ENCODE data around the gene VPS54. TPM values are rescaled to one million over a fixed set of nuclear protein-coding genes. Genes with fewer than 3 reads are reported as not detected.
"Not testable (repeated sequence)": the region's sequence is repeated elsewhere in the genome, so short reads cannot be mapped to it uniquely, and the experiment has no call there.

The VPS54 gene
- total RNA-seq, 1 experiment from 2014 or later, result 19.9 TPM

- Histone ChIP-seq H3K36me3 (replicated peaks; ENCODE audit: control insufficient read depth, insufficient read depth, low read length) (peaks cover 33% of the 10 kb centered on the region), H3K4me3 (ENCODE audit: insufficient read depth, low read depth, low read length) (no peak overlapping the region), H3K27me3 (ENCODE audit: control insufficient read depth, insufficient read depth, low read length) (no peaks in the 10 kb centered on the region)
- DNase-seq, result no peak
Measured at GRCh38 chr2:63865159-63865799, 153.9 kb downstream of the VPS54 start.

DNA sequence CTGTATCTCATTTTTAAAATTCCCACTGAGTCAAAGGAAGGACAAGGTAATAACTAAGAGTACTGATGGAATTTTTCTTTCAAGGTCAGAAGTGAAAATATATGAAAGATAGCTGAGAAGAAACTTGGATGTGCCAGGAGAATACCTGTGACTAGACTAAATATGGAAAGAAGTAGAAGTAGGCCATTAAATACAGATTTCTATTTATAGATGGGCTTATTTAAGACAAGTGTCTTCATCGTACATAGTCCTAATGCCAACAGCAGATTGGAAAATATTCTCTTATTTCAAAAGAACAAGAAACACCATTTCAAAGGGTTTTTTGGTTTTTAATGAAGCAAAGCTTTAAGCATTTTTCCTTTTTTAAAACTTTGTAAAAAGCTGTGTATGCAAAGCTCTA is 155.5 kb downstream of the VPS54 start:
- Histone ChIP-seq H3K27me3 (ENCODE audit: control insufficient read depth, insufficient read depth, low read length) (no peaks in the 10 kb centered on the region), H3K4me3 (ENCODE audit: insufficient read depth, low read depth, low read length) (no peak overlapping the region), H3K36me3 (replicated peaks; ENCODE audit: control insufficient read depth, insufficient read depth, low read length) (peaks cover 46% of the 10 kb centered on the region)
- DNase-seq, result no peak

DNA sequence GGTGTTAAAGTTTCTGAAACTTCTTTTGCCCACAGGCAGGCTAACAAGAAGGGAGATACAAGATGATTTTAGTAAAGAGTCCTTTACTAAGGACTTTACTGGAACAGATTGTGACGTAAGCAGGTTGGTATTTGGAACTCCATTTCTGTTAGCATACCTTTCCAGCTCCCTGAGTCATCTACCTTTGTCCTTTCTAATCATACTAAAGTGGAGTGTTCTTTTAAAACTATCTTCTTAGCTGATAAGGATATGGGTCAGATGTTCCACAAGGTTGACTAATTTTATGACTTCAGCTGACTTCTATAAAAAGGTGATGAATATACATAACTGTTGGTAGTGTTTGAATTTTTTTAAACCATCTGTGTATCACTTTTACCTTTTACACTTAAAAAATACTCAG is 156.4 kb downstream of the VPS54 start:
- H3K27me3 ChIP-seq (ENCODE audit: control insufficient read depth, insufficient read depth, low read length), result no peaks in the 10 kb centered on the region
- no peak for DNase-seq
- H3K4me3 ChIP-seq (ENCODE audit: insufficient read depth, low read depth, low read length), result no peak overlapping the region
- peaks cover 50% of the 10 kb centered on the region for H3K36me3 ChIP-seq (replicated peaks; ENCODE audit: control insufficient read depth, insufficient read depth, low read length)

DNA sequence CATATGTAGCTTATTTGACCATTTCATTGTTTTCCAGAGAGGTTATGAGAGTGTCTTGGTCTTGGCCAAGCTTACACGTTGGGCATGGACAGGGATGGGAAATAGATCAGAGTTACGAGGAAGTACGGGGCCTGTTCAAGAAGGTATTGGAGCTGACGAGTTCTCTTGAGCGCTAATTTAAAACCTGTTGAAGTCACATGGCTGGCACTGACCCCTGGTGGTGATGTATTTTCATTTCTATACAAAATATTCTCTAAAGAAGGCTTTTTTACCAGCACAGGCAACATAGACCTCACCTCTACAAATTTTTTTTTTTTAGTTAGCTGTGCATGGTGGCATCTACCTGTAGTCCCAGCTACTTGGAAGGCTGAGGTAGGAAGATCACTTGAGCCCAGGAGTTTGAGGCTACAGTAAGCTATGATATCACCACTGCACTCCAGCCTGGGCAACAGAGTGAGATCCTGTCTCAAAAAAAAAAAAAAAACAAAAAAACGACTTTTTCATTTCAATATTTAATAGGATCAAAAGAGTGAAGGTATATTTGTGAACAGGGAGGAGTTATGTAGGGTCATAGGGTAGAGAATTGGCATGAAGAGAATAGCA is 157.9 kb downstream of the VPS54 start:
- Histone ChIP-seq H3K27me3 (ENCODE audit: control insufficient read depth, insufficient read depth, low read length) (no peaks in the 10 kb centered on the region), H3K36me3 (replicated peaks; ENCODE audit: control insufficient read depth, insufficient read depth, low read length) (peaks cover 57% of the 10 kb centered on the region), H3K4me3 (ENCODE audit: insufficient read depth, low read depth, low read length) (no peak overlapping the region)
- DNase-seq, result no peak

GRCh38 chr2:63858291-63858690 is 160.9 kb downstream of the VPS54 start:
- Histone ChIP-seq H3K4me3 (ENCODE audit: insufficient read depth, low read depth, low read length) (no peak overlapping the region), H3K36me3 (replicated peaks; ENCODE audit: control insufficient read depth, insufficient read depth, low read length) (peaks cover 46% of the 10 kb centered on the region), H3K27me3 (ENCODE audit: control insufficient read depth, insufficient read depth, low read length) (no peaks in the 10 kb centered on the region)
- DNase-seq, result no peak

- DNase-seq, result no peak
- Histone ChIP-seq H3K4me3 (ENCODE audit: insufficient read depth, low read depth, low read length) (no peak overlapping the region), H3K27me3 (ENCODE audit: control insufficient read depth, insufficient read depth, low read length) (no peaks in the 10 kb centered on the region), H3K36me3 (replicated peaks; ENCODE audit: control insufficient read depth, insufficient read depth, low read length) (peaks cover 34% of the 10 kb centered on the region)
Measured at GRCh38 chr2:63856303-63856603, 163.0 kb downstream of the VPS54 start.

DNA sequence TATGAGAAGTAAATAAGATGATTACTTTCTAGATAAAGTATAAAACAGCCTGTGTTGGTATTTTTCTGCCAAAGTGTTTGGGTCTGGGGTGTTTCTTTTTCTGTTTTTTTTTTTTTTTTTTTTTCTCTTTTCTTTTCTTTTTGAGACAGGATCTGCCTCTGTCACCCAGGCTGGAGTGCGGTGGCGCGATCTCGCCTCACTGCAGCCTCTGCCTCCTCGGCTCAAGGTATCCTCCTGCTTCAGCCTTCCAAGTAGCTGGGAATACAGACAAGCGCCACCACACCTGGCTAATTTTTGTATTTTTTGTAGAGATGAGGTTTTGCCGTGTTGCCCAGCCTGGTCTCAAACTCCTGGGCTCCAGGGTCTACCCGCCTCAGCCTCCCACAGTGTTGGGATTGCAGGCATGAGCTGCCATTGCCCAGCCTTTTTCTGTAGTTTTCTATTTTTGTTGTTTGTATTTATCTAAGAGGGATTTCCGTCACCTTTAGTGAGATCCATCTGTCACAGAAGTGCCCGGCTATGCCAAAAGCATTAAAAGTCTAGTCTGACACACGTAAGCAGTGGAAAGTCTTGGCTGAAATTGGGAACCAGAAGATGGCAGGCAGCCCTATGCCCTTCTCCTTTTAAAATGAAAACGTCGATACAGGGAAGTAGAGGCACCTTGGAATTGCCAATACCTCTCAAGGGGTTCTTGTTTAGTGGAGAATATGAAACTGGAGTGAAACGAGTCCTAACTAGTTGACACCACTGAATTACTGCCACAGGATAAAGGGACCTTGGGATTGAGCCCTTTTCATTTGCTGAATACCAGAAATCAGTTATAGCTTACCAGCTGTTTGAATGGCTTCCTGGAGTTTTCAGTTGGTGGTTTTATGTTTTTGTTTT is 163.6 kb downstream of the VPS54 start:
- no peak for DNase-seq
- no peak overlapping the region for H3K4me3 ChIP-seq (ENCODE audit: insufficient read depth, low read depth, low read length)
- no peaks in the 10 kb centered on the region for H3K27me3 ChIP-seq (ENCODE audit: control insufficient read depth, insufficient read depth, low read length)
- H3K36me3 ChIP-seq (replicated peaks; ENCODE audit: control insufficient read depth, insufficient read depth, low read length), result peaks cover 32% of the 10 kb centered on the region

GRCh38 chr2:63853527-63854310 is 165.5 kb downstream of the VPS54 start:
- Histone ChIP-seq H3K36me3 (replicated peaks; ENCODE audit: control insufficient read depth, insufficient read depth, low read length) (peaks cover 19% of the 10 kb centered on the region), H3K27me3 (ENCODE audit: control insufficient read depth, insufficient read depth, low read length) (no peaks in the 10 kb centered on the region), H3K4me3 (ENCODE audit: insufficient read depth, low read depth, low read length) (no peak overlapping the region)
- no peak for DNase-seq

DNA sequence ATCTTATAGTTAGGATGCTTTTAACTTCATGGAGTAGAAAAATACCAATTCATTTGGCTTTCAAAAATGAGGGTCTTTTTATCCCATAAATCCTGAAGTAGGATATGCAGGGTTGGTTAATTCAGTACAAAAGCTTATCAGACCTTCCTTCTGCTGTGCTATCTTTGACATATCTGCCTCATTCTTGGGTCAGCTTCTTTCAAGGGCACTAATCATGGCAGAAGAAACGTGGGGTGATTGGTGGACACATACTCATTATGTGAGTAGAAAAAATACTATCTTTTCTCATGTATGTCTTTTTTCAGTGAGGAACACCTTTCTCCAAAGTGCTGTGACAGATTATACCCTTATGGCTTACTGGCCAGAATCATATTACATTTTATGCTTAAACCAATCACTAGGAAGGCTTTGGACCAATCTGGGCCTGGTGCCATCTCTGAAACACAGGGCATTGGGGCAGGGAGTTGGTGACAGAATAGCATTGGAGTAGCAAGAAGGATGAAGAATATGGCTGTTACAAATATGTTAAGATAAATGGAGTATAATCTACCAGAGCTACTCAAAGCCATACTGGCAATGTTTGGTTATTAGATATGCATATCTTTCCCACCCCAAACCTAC is 167.4 kb downstream of the VPS54 start:
- Histone ChIP-seq H3K4me3 (ENCODE audit: insufficient read depth, low read depth, low read length) (no peak overlapping the region), H3K27me3 (ENCODE audit: control insufficient read depth, insufficient read depth, low read length) (no peaks in the 10 kb centered on the region), H3K36me3 (replicated peaks; ENCODE audit: control insufficient read depth, insufficient read depth, low read length) (peaks cover 8% of the 10 kb centered on the region)
- no peak for DNase-seq

DNA sequence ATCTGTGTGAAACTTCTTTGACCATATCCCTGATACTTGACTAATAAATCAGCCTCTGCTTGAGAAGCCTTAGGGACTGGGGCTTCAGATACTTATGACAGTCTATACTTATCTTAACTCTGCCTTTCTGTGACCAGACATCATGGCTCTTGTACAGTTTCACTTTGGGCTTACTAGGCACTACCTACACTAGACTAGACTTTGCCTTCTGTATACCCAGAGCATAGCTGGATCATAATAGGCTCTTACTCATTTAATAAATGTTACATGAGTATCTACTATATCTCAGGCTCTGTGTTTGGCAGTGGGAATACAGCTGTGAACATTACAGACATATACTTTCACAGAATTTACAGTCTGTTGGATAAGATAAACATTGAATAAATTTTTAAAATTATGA is 168.6 kb downstream of the VPS54 start:
- DNase-seq, result no peak
- H3K27me3 ChIP-seq (ENCODE audit: control insufficient read depth, insufficient read depth, low read length), result no peaks in the 10 kb centered on the region
- H3K36me3 ChIP-seq (replicated peaks; ENCODE audit: control insufficient read depth, insufficient read depth, low read length), result no peaks in the 10 kb centered on the region
- H3K4me3 ChIP-seq (ENCODE audit: insufficient read depth, low read depth, low read length), result no peak overlapping the region

DNA sequence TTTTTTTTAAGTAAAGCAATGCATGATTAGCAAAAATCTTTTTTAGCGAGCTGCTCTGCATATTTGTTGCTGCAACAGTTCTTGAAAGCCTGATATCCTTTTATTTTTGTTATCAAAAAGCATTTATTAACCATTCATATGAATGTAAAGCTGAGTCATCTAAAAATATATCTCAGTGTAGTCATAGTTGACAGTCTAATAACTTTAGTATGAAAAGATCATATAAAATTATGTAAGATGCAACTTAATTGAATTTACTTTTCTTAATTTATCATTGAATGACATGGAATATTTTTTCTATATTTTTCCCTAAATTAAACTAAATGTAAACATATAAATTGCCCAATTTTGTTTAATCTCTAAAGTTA is 169.0 kb downstream of the VPS54 start:
- Histone ChIP-seq H3K36me3 (replicated peaks; ENCODE audit: control insufficient read depth, insufficient read depth, low read length) (no peaks in the 10 kb centered on the region), H3K4me3 (ENCODE audit: insufficient read depth, low read depth, low read length) (no peak overlapping the region), H3K27me3 (ENCODE audit: control insufficient read depth, insufficient read depth, low read length) (no peaks in the 10 kb centered on the region)
- DNase-seq, result no peak

DNA sequence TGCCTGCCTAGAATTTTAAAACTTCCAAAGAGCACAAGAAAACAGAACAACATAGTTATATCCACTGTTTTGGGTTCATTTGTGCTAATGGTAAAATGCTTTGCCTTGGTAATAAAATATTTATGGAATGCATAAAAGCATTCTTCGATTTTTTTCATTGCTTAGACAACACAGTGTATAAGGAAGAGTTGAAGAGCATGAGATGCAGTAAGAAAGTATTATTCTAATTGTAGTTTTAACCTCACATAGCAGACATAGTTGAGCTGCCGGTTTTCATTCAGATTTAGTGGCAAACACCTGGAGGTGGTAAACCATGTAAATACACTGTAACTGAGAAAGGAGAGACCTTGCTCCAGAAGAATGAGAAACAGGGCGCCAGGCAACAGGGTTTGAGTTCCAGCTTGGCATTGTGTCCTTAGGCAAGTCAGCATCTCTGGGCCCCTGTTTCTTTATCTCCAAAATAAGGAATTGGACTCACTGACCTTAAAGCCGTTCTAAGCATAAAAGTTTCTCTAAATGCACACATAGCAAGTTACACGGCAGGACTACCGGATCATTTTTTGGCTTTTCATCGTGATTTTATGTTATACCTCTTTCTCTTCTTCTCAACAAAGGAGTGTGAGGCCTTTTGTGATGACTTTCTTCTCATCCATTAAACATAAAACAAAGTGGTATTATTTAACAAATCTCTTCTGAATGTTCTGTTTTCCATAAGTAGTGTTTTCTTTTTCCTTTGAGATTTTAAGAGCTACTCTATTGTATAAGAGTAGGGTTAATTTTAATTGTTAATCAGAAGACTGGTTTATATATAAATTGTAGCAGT is 169.6 kb downstream of the VPS54 start:
- Histone ChIP-seq H3K36me3 (replicated peaks; ENCODE audit: control insufficient read depth, insufficient read depth, low read length) (no peaks in the 10 kb centered on the region), H3K27me3 (ENCODE audit: control insufficient read depth, insufficient read depth, low read length) (no peaks in the 10 kb centered on the region), H3K4me3 (ENCODE audit: insufficient read depth, low read depth, low read length) (no peak overlapping the region)
- DNase-seq, result peak; percentile 17

- DNase-seq; H3K27me3 ChIP-seq (ENCODE audit: control insufficient read depth, insufficient read depth, low read length); H3K36me3 ChIP-seq (replicated peaks; ENCODE audit: control insufficient read depth, insufficient read depth, low read length); H3K4me3 ChIP-seq (ENCODE audit: insufficient read depth, low read depth, low read length): not testable (repeated sequence)
Measured at GRCh38 chr2:63847571-63847970, 171.7 kb downstream of the VPS54 start.

DNA sequence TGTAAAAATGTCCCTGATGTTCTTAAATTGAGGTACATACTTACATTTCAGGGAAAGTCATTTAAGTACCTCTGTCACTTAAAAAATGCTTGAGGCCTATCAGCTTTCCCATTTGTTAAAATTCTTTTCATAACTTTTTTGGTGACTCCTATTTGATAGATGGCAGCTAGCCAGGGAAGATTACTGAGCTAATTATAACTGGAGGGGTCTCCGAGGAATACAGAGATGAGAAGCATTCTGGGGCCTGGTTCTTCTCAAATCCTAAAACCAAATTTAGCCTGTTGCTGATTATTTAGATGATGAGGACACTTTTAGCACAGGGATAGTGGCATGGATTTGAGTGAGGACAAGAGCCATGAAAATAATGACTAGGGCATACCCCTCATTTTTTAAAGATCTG is 172.7 kb downstream of the VPS54 start:
- no peak for DNase-seq
- Histone ChIP-seq H3K27me3 (ENCODE audit: control insufficient read depth, insufficient read depth, low read length) (no peaks in the 10 kb centered on the region), H3K36me3 (replicated peaks; ENCODE audit: control insufficient read depth, insufficient read depth, low read length) (no peaks in the 10 kb centered on the region), H3K4me3 (ENCODE audit: insufficient read depth, low read depth, low read length) (no peak overlapping the region)

Data from H7 (cell line).